HepG2 (cell line): ENCODE data around the gene RAB32. TPM values are rescaled to one million over a fixed set of nuclear protein-coding genes. Genes with fewer than 3 reads are reported as not detected.

Experiments
- ATF1 ChIP-seq: IDR thresholded peaks from 2 replicates; pipeline ENCODE4 v1.6.1; 2016; ENCODE audit warnings: mild to moderate bottlenecking, control low read depth
- CEBPB ChIP-seq: IDR thresholded peaks from 2 replicates; pipeline ENCODE4 v1.6.1; 2011; ENCODE audit warnings: low read depth, low read length, improper control_type of control experiment, borderline replicate concordance
- FOXC1 ChIP-seq: sonication (generic); formaldehyde crosslinking; IDR thresholded peaks from 2 replicates; pipeline ENCODE4 v1.8.0; 2022; ENCODE audit warnings: mild to moderate bottlenecking, missing genetic modification reagents, borderline replicate concordance
- HDAC1 ChIP-seq: sonication (generic); formaldehyde crosslinking; IDR thresholded peaks from 2 replicates; pipeline ENCODE4 v1.5.1; 2020; ENCODE audit warnings: mild to moderate bottlenecking, missing genetic modification reagents
- HIVEP1 ChIP-seq: sonication (generic); formaldehyde crosslinking; IDR thresholded peaks from 2 replicates; pipeline ENCODE4 v1.4.0; 2020; ENCODE audit warnings: mild to moderate bottlenecking, missing genetic modification reagents
- HNRNPH1 ChIP-seq: fragments of 200-400 bp; formaldehyde crosslinking; optimal IDR thresholded peaks from 2 replicates; pipeline ENCODE3; 2017; ENCODE audit warnings: mild to moderate bottlenecking, low read depth, low read length
- KMT2A ChIP-seq: sonication (generic); formaldehyde crosslinking; IDR thresholded peaks from 2 replicates; pipeline ENCODE4 v1.4.0; 2020; ENCODE audit warnings: missing genetic modification reagents
- MAZ ChIP-seq, 2 experiments: sonication (generic) in 1 of 2; formaldehyde crosslinking in 1 of 2; IDR thresholded peaks; 2 replicates each; pipeline versions ENCODE4 v1.5.0 to v1.6.1; 2012 to 2020; ENCODE audit warnings: low read depth in 2 of 2, mild to moderate bottlenecking in 2 of 2, borderline replicate concordance in 1 of 2, improper control_type of control experiment in 1 of 2, low read length in 1 of 2, missing genetic modification reagents in 1 of 2, moderate library complexity in 1 of 2
- MEF2D ChIP-seq: sonication (generic); formaldehyde crosslinking; IDR thresholded peaks from 2 replicates; pipeline ENCODE4 v1.5.1; 2020; ENCODE audit warnings: mild to moderate bottlenecking, missing genetic modification reagents
- MIER2 ChIP-seq: IDR thresholded peaks from 2 replicates; pipeline ENCODE4 v1.6.1; 2016; ENCODE audit warnings: missing biosample characterization, missing genetic modification reagents
- MXI1 ChIP-seq: IDR thresholded peaks from 3 replicates; pipeline ENCODE4 v1.6.1; 2012; ENCODE audit warnings: low read depth, low read length, inconsistent platforms, borderline replicate concordance
- MYC ChIP-seq: sonication (generic); formaldehyde crosslinking; IDR thresholded peaks from 2 replicates; pipeline ENCODE4 v1.9.0; 2021; ENCODE audit warnings: missing genetic modification reagents, borderline replicate concordance
- REXO4 ChIP-seq: sonication (generic); formaldehyde crosslinking; IDR thresholded peaks from 2 replicates; pipeline ENCODE4 v1.8.0; 2022; ENCODE audit warnings: missing genetic modification reagents, mild to moderate bottlenecking, borderline replicate concordance
- SOX6 ChIP-seq, 2 experiments: fragments of 450-650 bp in 1 of 2; sonication (generic) in 1 of 2; formaldehyde crosslinking in 1 of 2; IDR thresholded peaks; 2 replicates each; pipeline versions ENCODE4 v1.4.0 to v1.6.1; 2017 to 2020; ENCODE audit warnings: antibody characterized with exemption in 1 of 2, mild to moderate bottlenecking in 1 of 2, missing genetic modification reagents in 1 of 2
- STAG1 ChIP-seq: sonication (generic); formaldehyde crosslinking; IDR thresholded peaks from 2 replicates; pipeline ENCODE4 v1.4.0; 2020; ENCODE audit warnings: missing genetic modification reagents
- ZBTB1 ChIP-seq: sonication (generic); formaldehyde crosslinking; IDR thresholded peaks from 2 replicates; pipeline ENCODE4 v1.4.0; 2020; ENCODE audit warnings: missing genetic modification reagents, borderline replicate concordance
- ZBTB10 ChIP-seq: sonication (generic); formaldehyde crosslinking; IDR thresholded peaks from 2 replicates; pipeline ENCODE4 v1.4.0; 2020; ENCODE audit warnings: missing genetic modification reagents, borderline replicate concordance
- ZNF780A ChIP-seq: sonication (generic); formaldehyde crosslinking; IDR thresholded peaks from 2 replicates; pipeline ENCODE4 v1.8.0; 2022; ENCODE audit warnings: mild to moderate bottlenecking, missing genetic modification reagents, moderate library complexity
- polyA plus RNA-seq, 8 experiments: library from polyadenylated mRNA; depleted of rRNA in 3 of 8; stranded (reverse) in 7 of 8; unstranded in 1 of 8; fragments of >200 nt; fragmentation: Illumina TruSeq in 4 of 8; extraction: Trizol in 4 of 8; gene quantifications; 2 replicates each; pipeline versions ENCODE4 v1.2.1 to v1.2.3, GENCODE V29; 2011 to 2016; ENCODE audit warnings: low read depth in 4 of 8, missing spikeins in 1 of 8, mixed read lengths in 1 of 8; ENCODE audit not compliant: insufficient read depth in 1 of 8
- total RNA-seq, 5 experiments: library from RNA; depleted of rRNA; stranded (reverse); fragments of >200 nt; fragmentation: Illumina TruSeq; extraction: Trizol; gene quantifications; 2 replicates each; pipeline ENCODE4 v1.2.3, GENCODE V29; 2016; ENCODE audit warnings: low read depth in 1 of 5
- TF ChIP-seq, protein P1 (sequence below): sonication (generic); formaldehyde crosslinking; IDR thresholded peaks from 2 replicates; pipeline ENCODE4 v1.8.1; 2023; ENCODE audit warnings: missing genetic modification reagents, mild to moderate bottlenecking, borderline replicate concordance
- TF ChIP-seq, protein P2 (sequence below): IDR thresholded peaks from 2 replicates; pipeline ENCODE4 v1.6.1; 2016; ENCODE audit warnings: missing compliant biosample characterization, missing genetic modification reagents, borderline replicate concordance
- TF ChIP-seq, protein P3 (sequence below): sonication (generic); formaldehyde crosslinking; IDR thresholded peaks from 2 replicates; pipeline ENCODE4 v1.8.1; 2023; ENCODE audit warnings: mild to moderate bottlenecking, inconsistent platforms, moderate library complexity, missing genetic modification reagents, borderline replicate concordance
- TF ChIP-seq, protein P4 (sequence below): sonication (generic); IDR thresholded peaks from 2 replicates; pipeline ENCODE4 v1.6.1; 2016; ENCODE audit warnings: low read depth, borderline replicate concordance

The RAB32 gene
- total and polyA plus RNA-seq, 2 of the 13 experiments (the other 11 are each of a cell fraction or from before 2014, with no cell fraction given) = 43.7 to 93.9 TPM

DNA sequence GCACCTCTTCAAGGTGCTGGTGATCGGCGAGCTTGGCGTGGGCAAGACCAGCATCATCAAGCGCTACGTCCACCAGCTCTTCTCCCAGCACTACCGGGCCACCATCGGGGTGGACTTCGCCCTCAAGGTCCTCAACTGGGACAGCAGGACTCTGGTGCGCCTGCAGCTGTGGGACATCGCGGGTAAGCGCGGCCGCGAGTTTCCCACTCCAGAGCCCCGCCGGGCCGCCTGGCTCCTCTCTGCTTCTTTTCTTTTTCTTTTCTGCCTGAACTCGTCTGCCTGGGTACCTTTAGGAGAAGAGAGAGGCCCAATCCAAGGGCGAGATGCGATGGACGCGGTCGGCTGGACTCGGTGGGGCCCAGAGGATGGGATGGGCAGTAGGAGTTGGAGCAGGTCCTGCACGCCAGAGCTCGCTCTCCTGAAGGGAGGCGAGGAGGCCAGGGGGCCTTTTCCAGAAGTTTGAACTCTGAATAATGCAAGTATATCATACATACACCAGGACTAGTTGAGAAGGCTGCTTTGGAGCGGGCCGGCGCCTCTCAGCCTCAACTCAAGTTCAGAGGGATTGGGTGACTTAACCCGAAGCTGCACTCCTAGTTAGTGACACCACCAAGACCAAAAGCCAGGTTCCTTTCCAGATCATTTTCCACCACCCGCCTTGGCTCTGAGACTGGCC lies 445 bp downstream of the RAB32 start (continued):
- TF ChIP-seq CEBPB = no peak
- TF ChIP-seq, protein P1, sequence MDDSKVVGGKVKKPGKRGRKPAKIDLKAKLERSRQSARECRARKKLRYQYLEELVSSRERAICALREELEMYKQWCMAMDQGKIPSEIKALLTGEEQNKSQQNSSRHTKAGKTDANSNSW (CRISPR knock-in tag) = peak; percentile 92; the same call in 1 of the 2 replicates
- TF ChIP-seq REXO4 (CRISPR knock-in tag) = 0 out of 2 replicates have a peak, but pooled peaks have one; percentile 52
- TF ChIP-seq SOX6 (IDR thresholded peaks at IDR 0.05) = no peak
- peak; percentile 26; the same call in 1 of the 2 replicates for TF ChIP-seq SOX6 (CRISPR knock-in tag; IDR thresholded peaks at IDR 0.05)
- no peak for TF ChIP-seq HNRNPH1
- 0 out of 2 replicates have a peak, but pooled peaks have one; percentile 28 for TF ChIP-seq MAZ (IDR thresholded peaks at IDR 0.05; ENCODE audit: borderline replicate concordance, low read depth, low read length)
- 0 out of 2 replicates have a peak, but pooled peaks have one; percentile 39 for TF ChIP-seq MAZ (CRISPR knock-in tag; IDR thresholded peaks at IDR 0.05; ENCODE audit: low read depth)
- no peak for TF ChIP-seq ZNF780A (CRISPR knock-in tag)
- TF ChIP-seq KMT2A = peak; percentile 60; the same call in 1 of the 2 replicates
- TF ChIP-seq FOXC1 (CRISPR knock-in tag) = peak; percentile 38
- TF ChIP-seq, protein P2, sequence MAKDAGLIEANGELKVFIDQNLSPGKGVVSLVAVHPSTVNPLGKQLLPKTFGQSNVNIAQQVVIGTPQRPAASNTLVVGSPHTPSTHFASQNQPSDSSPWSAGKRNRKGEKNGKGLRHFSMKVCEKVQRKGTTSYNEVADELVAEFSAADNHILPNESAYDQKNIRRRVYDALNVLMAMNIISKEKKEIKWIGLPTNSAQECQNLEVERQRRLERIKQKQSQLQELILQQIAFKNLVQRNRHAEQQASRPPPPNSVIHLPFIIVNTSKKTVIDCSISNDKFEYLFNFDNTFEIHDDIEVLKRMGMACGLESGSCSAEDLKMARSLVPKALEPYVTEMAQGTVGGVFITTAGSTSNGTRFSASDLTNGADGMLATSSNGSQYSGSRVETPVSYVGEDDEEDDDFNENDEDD (CRISPR knock-in tag) = no peak
- TF ChIP-seq MIER2 (CRISPR knock-in tag) = no peak
- no peak for TF ChIP-seq MXI1
- TF ChIP-seq ZBTB1 = no peak
- TF ChIP-seq, protein P3, sequence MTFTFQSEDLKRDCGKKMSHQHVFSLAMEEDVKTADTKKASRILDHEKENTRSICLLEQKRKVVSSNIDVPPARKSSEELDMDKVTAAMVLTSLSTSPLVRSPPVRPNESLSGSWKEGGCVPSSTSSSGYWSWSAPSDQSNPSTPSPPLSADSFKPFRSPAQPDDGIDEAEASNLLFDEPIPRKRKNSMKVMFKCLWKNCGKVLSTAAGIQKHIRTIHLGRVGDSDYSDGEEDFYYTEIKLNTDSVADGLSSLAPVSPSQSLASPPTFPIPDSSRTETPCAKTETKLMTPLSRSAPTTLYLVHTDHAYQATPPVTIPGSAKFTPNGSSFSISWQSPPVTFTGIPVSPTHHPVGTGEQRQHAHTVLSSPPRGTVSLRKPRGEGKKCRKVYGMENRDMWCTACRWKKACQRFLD (CRISPR knock-in tag) = peak; percentile 47; the same call in 1 of the 2 replicates
- TF ChIP-seq, protein P4, sequence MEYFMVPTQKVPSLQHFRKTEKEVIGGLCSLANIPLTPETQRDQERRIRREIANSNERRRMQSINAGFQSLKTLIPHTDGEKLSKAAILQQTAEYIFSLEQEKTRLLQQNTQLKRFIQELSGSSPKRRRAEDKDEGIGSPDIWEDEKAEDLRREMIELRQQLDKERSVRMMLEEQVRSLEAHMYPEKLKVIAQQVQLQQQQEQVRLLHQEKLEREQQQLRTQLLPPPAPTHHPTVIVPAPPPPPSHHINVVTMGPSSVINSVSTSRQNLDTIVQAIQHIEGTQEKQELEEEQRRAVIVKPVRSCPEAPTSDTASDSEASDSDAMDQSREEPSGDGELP = 0 out of 2 replicates have a peak, but pooled peaks have one; percentile 30
- TF ChIP-seq ATF1 (CRISPR knock-in tag) = no peak
- TF ChIP-seq HDAC1 = 0 out of 2 replicates have a peak, but pooled peaks have one; percentile 19
- TF ChIP-seq HIVEP1 = no peak; the same call in 1 of the 2 replicates
- peak; percentile 53; the same call in 1 of the 2 replicates for TF ChIP-seq ZBTB10 (CRISPR knock-in tag)
- no peak for TF ChIP-seq STAG1 (CRISPR knock-in tag)
- peak; percentile 64; the same call in 1 of the 2 replicates for TF ChIP-seq MYC (CRISPR knock-in tag)
- 0 out of 2 replicates have a peak, but pooled peaks have one; percentile 31 for TF ChIP-seq MEF2D (CRISPR knock-in tag)
